NCI-H345 treated with DMSO at 0.1 percent for 48 hours (cell line): ENCODE data around the gene CD300E.

Experiments used
- DNase-seq: peaks from one replicate; lab custom pipeline; 2025; ENCODE audit not compliant: unreplicated experiment; lab: John Stamatoyannopoulos, UW

The CD300E gene

GRCh38 chr17:74568106-74568873 lies 55.2 kb downstream of the CD300E start:
- no peak for DNase-seq

DNA sequence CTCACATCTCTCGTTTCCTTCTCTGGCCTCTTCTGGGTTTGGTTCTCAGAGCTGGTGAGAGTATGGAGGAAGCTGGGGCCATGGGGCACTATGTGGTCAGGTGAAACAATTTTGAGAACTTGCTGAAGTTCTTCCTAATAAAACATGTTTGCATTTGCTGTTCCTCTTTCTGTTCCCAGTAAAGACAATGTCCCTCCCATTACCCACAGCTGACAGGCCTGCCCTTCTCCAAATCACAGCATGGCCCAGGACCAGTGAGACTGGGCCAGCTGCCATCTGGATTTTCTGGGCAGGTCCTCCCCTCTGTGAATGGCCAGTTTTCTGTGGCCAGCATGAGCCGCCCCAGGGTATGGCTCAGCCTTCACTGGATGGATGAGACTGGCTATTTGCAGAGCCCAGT lies 56.1 kb downstream of the CD300E start, which contains the start of gene CD300H:
TSS of gene CD300H (minus strand) at position 113 of the 400 bp plus-strand sequence.
- DNase-seq: no peak

DNA sequence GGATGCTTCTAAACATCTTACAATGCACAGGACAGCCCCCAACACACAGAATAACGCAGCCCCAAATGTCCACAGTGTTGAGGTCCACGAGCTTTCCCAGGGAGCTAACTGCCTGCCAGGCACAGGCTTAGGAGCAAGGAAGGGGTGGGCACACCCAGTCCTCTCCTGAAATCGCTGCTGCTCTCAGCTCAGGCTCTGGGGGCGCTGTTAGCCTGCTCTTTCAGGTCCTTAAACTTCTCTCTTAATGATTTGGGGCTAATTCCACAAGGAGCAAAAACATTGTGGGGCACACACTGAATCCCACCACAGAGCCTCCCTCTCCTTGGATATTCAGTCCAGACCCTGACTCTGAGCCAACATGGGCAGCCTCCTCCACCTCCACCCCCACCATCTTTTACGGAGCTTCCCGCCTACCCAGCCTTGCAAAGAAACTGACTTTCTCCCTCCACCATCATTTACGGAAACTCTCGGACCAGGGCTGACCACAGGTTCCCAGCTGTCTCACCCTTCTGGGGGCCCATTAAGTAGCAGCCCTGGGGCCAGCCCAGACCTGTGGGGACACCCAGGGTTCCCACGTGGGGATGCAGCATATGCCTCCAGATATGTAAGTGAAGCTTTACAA lies 57.3 kb downstream of the CD300E start:
- peak; percentile 14 for DNase-seq

DNA sequence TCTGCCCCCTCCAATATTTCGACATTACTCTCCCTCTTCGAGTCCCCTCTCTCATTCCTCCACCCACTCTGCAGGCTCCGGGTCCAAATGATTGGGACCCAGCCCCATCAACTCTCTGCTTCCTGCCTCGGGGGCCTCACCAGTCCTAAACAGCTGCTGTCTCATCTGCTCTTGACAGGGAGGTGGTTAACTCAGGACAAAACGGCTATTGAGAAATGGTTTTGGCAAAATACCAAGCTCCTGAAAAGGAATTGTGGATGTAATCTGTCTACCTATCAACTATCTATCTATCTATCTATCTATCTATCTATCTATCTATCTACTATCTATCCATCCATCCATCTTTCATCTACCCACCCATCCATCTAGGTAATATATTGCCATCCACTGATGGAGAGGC lies 58.4 kb downstream of the CD300E start:
- DNase-seq: no peak

DNA sequence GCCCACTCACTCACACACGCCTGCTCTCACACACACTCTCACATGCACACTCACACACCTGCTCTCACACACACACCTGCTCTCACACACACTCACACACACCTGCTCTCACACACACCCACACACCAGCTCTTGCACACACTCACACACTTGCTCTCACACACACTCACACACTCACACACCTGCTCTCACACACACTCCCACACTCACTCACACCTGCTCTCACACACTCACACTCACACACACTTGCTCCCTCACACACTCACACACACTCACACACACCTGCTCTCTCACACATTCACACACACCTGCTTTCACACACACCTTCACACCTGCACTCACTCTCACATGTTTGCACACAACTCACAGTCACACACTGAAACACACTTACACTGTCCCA lies 60.2 kb downstream of the CD300E start:
- DNase-seq: no peak

DNA sequence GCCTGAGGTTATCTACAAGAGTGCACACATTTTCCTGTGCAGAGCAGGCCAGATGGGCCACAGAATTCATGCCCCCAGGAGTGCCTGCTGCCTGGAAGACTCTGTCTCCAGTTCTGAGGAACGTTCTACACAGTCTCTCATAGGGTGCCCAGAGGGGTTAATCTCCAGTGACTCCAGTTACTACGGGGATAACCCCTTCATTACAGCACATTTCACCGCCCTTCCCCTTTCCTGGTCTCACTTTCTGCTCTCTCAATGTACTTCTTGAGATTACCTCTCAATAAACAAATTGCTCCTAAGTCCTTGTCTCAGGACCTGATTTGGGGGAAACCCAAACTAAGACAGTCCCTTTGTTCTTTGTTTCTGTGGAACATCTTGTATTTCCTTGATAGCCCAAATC lies 62.0 kb downstream of the CD300E start:
- no peak for DNase-seq
